Cardiac muscle cell (in vitro differentiated cells and primary cell): ENCODE results near the gene PC. TPM values are rescaled to one million over a fixed set of nuclear protein-coding genes. Genes with fewer than 3 reads are reported as not detected.

Source experiments
- DNase-seq, 2 donors: peaks; one replicate each; pipeline versions ENCODE4 v3.0.0 to v3.0.0-alpha.2; 2010 to 2017; ENCODE audit warnings: low read depth in 1 of 2, low spot score in 1 of 2
- H3K27ac ChIP-seq: fragments of 200-600 bp; sonication (generic); 2 replicates; pipeline ENCODE4 v1.5.1; 2016
- H3K27me3 ChIP-seq: fragments of 200-600 bp; sonication (generic); 2 replicates; pipeline ENCODE4 v1.6.0; 2016; ENCODE audit warnings: control low read depth
- H3K36me3 ChIP-seq: fragments of 200-600 bp; sonication (generic); 2 replicates; pipeline ENCODE4 v1.5.1; 2016; ENCODE audit warnings: control low read depth
- H3K4me1 ChIP-seq: fragments of 200-600 bp; sonication (generic); 2 replicates; pipeline ENCODE4 v1.8.1; 2017; ENCODE audit warnings: low read depth, mild to moderate bottlenecking, mixed run types
- H3K4me3 ChIP-seq: fragments of 200-600 bp; sonication (generic); 2 replicates; pipeline ENCODE4 v1.5.1; 2016; ENCODE audit warnings: mild to moderate bottlenecking
- H3K9me3 ChIP-seq: fragments of 200-600 bp; sonication (generic); 2 replicates; pipeline ENCODE4 v1.5.1; 2017; ENCODE audit warnings: low read depth, mild to moderate bottlenecking, control low read depth
- polyA plus RNA-seq: library from polyadenylated mRNA; unstranded; fragments of >200 nt; fragmentation: Nextera tagmentation; extraction: Ambion mirVana; gene quantifications from 2 replicates; pipeline ENCODE4 v1.2.1, GENCODE V29; 2016
- total RNA-seq: library from RNA; depleted of rRNA; stranded (reverse); fragments of >200 nt; gene quantifications from 2 replicates; pipeline ENCODE4 v1.2.3, GENCODE V29; 2016
- TF ChIP-seq, protein P1 (sequence below): IDR thresholded peaks from 2 replicates; pipeline ENCODE4 v1.5.1; 2012; ENCODE audit warnings: low read depth, mild to moderate bottlenecking, low read length

Gene PC
- total and polyA plus RNA-seq, 2 experiments from 2014 or later: 20.5 to 30.7 TPM

DNA sequence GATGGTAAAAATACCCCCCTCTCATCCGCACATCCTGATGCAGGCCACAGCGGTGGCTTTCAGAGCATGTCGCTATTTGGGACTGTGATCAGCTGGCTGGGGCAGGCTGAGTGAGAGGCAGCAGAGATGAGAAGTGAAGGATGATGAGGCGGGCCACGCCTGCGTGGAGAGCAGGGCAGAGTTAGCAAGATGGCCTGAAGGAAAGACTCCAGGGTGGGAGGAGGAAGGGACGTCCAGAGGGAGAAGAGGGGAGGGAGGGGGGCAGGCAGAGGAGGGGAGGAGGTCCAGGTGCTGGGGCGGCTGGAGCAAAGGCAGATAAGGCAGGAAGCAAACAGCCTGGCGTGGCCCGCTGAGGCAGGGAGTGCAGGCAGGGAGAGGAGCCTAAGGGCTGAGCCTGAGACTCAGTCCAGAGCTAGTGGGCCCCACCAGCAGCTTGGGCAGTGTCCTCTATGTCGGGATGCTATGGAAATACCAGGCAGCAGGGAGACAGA is 72.2 kb downstream of the PC start:
- peak in 1 of 2 donors; percentile 12 for DNase-seq
- Histone ChIP-seq H3K27me3 (no peaks in the 10 kb centered on the region), H3K36me3 (no peaks in the 10 kb centered on the region), H3K9me3 (no peaks in the 10 kb centered on the region), H3K27ac (no peak overlapping the region), H3K4me3 (no peak overlapping the region), H3K4me1 (peaks cover 28% of the 10 kb centered on the region)
- TF ChIP-seq, protein P1, sequence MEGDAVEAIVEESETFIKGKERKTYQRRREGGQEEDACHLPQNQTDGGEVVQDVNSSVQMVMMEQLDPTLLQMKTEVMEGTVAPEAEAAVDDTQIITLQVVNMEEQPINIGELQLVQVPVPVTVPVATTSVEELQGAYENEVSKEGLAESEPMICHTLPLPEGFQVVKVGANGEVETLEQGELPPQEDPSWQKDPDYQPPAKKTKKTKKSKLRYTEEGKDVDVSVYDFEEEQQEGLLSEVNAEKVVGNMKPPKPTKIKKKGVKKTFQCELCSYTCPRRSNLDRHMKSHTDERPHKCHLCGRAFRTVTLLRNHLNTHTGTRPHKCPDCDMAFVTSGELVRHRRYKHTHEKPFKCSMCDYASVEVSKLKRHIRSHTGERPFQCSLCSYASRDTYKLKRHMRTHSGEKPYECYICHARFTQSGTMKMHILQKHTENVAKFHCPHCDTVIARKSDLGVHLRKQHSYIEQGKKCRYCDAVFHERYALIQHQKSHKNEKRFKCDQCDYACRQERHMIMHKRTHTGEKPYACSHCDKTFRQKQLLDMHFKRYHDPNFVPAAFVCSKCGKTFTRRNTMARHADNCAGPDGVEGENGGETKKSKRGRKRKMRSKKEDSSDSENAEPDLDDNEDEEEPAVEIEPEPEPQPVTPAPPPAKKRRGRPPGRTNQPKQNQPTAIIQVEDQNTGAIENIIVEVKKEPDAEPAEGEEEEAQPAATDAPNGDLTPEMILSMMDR: no peak

DNA sequence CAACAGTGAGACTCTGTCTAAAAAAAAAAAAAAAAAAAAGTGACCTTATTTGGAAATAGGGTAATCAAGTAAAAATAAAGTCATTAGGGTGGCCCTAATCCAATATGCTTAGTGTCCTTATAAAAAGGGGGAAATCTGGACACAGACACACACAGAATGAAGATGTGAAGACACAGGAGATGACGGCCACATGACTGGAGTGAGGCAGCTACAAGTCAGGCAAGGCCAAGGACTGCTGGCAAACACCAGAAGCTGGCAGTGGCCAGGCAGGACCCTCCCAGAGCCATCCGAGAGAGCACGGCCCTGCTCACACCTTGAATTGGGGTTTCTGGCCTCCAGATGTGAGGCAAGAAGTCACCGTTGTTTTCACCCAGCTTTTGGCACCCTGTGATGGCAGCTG is 72.7 kb downstream of the PC start:
- Histone ChIP-seq H3K4me1 (peaks cover 34% of the 10 kb centered on the region), H3K36me3 (no peaks in the 10 kb centered on the region), H3K9me3 (no peaks in the 10 kb centered on the region), H3K27me3 (no peaks in the 10 kb centered on the region), H3K27ac (no peak overlapping the region), H3K4me3 (no peak overlapping the region)
- TF ChIP-seq, protein P1: no peak
- DNase-seq: no peak

DNA sequence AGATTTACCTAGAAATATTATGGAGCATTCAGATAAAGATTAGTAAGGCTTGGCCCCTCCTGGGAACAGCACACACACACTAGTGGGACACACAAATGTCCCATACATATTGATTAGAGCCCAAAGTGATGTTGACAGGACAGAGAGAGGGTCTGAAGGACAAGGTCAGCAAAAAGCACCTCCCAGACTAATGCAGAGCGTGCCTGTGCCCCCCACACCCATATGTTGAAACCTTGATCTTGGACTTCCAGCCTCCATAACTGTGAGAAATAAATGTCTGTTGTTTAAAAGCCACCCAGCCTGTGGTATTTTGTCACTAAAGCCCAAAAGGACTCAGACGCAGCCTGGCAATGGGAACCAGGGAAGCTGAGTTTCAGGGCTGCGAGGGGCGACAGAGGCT is 73.7 kb downstream of the PC start:
- DNase-seq: no peak
- no peaks in the 10 kb centered on the region for H3K36me3 ChIP-seq
- TF ChIP-seq, protein P1: no peak

DNA sequence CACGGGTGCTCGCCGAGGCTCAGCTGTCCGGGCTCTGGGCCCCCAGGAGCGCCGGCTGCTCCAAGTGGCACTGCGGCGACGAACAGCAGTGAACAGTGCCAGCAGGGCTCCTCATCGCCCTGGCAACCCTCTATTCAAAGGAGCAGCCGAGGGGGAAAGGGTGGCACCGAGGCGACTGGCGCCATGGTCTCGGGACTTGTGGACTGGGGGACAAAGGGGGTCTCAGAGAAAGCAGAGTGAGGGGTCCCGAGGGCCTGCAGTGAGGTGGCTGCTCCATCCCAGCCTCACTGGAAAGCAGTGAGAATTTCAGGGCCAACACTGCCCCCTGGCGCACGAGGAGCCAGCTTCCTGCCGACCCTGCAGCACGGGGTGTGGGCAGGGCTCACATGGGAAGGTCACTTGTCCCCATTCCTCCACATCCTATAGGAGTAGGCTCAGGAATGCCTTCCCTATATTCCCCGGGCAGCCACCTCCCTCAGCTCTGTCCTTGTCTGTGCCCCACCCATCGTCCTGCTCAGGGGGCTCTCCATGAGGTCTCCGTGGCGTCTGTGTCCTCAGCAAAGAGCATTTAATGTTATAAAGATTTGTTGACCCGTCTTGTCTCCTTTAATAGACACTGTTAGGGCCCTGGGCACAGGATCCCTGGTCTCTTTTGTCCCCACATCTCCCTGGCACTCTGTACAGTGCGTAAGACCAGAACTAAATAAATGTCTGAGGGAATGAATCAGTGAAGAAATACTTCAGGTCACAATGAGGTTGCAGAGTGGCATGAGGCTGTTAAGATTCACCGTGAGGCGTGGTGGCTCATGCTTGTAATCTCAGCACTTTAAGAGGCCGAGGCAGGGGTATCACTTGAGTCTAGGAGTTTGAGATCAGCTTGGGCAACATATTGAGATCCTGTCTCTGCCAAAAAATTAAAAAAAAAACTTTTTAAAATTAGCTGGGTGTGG is 74.9 kb downstream of the PC start:
- peak; percentile 49 to 84 for DNase-seq
- Histone ChIP-seq H3K27ac (peak overlapping the region; percentile 72), H3K4me1 (peaks cover 36% of the 10 kb centered on the region)

More for the DNA sequence above, 73.7 kb downstream of the PC start:
- no peaks in the 10 kb centered on the region for H3K9me3 ChIP-seq
- H3K27me3 ChIP-seq: no peaks in the 10 kb centered on the region
- H3K27ac ChIP-seq: no peak overlapping the region
- H3K4me1 ChIP-seq: peaks cover 34% of the 10 kb centered on the region
- H3K4me3 ChIP-seq: no peak overlapping the region

DNA sequence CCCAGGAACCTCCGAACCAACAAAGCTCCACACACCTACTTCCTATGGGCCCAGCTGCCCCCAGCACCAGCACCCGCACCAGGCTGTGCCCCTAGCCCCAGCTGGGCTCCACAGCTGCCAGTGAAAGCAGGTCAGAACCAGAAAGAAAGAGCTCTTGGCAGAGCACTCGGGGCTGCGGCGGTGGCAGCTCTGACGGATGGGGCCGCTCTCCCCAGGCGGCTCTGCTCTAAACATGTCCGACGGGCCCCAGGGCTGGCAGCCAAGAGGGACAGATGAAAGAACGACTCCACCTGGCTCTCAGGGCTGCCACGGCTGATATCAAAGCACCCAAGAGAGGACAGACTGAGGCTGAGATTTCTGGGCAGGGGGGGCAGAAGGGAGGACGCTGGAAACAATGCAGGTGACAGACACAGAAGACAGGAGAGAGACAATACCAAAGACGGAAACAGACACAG is 75.6 kb downstream of the PC start:
- H3K27me3 ChIP-seq: no peaks in the 10 kb centered on the region
- no peaks in the 10 kb centered on the region for H3K36me3 ChIP-seq
- H3K4me3 ChIP-seq: no peak overlapping the region
- no peaks in the 10 kb centered on the region for H3K9me3 ChIP-seq
- peaks cover 36% of the 10 kb centered on the region for H3K4me1 ChIP-seq
- TF ChIP-seq, protein P1: no peak
- H3K27ac ChIP-seq: peak overlapping the region; percentile 72
- DNase-seq: no peak

More for the DNA sequence above, 74.9 kb downstream of the PC start:
- Histone ChIP-seq H3K36me3 (no peaks in the 10 kb centered on the region), H3K27me3 (no peaks in the 10 kb centered on the region), H3K9me3 (no peaks in the 10 kb centered on the region), H3K4me3 (no peak overlapping the region)
- TF ChIP-seq, protein P1: peak; percentile 64
